ENCODE data around the gene NT5C2. TPM values are rescaled to one million over a fixed set of nuclear protein-coding genes. Genes with fewer than 3 reads are reported as not detected.

NT5C2 gene
- total and polyA plus RNA-seq, 2 donors (not counting 1 experiment from before 2014, with no cell fraction given) = 74.3 to 82.2 TPM

DNA sequence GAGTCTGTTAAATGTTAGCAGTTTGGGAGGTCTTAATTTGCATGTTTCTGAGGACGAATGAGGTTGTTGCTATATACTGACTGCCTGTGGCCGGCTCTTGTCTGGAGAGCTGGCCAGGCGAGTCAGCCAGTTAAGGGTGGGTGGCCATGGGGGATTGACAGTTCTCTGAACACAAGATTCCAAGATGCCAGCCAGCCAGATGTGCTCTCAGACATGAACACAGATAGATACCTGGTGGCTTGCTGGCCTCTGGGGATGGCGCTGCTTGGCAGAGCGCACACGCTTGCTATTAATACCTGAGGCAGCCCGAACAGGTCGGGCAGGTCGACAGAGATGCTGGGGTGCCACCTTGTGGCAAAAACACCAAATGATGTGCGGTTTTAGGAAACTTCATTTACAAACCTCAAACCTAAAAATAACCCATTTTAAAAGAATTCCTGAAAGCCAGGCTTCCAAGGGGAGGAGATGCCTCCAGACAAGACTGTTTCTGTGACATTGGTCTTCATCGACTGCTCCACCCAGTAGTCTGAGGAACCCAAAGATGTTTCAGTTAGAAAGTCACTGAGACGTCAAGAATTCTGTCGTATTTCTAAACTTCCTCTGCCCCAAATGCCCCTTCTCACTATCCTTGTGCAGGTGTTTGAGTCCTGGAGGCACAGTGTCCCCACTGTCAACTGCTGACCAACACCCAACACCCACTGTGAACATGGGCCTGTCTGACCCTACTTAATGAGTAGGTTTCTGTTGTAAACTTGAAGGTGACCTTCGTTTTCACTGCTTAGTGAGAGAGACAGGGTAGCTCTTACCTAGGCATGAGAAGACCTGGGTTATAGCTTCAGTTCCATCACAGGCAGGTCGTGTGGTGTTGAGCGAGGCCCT is 123.4 kb downstream of the NT5C2 start:
- no peaks in the 10 kb centered on the region for H3K9me3 ChIP-seq (ENCODE audit: control insufficient read depth, insufficient read depth, low read depth, low read length)
- H2AFZ ChIP-seq (ENCODE audit: low read length) = no peak overlapping the region
- no peaks in the 10 kb centered on the region for H3K27me3 ChIP-seq (ENCODE audit: control insufficient read depth, insufficient read depth, low read length)
- DNase-seq (ENCODE audit: low read depth in 2 of 2) = peak; percentile 37 to 52
- H3K4me1 ChIP-seq (ENCODE audit: control insufficient read depth, extremely low read depth, insufficient read depth, low read length) = no peaks in the 10 kb centered on the region
- H3K4me2 ChIP-seq (ENCODE audit: extremely low read depth, insufficient read depth, low read length) = no peak overlapping the region
- TF ChIP-seq CTCF (conservative IDR thresholded peaks at IDR 0.05 in 1 of 2, IDR thresholded peaks at IDR 0.05 in 1 of 2; ENCODE audit: low read depth in 1 of 2, low read length in 2 of 2) (peak; percentile 55 to 71), EZH2 (IDR thresholded peaks at IDR 0.05; ENCODE audit: low read length, missing control alignments) (no peak)
- no peaks in the 10 kb centered on the region for H3K36me3 ChIP-seq (ENCODE audit: control insufficient read depth, insufficient read depth, low read length)
- no peaks in the 10 kb centered on the region for H3K79me2 ChIP-seq (ENCODE audit: control insufficient read depth, insufficient read depth, low read length)
- no peak overlapping the region for H3K27ac ChIP-seq (ENCODE audit: insufficient read depth, low read length)
- no peak overlapping the region for H3K9ac ChIP-seq (ENCODE audit: insufficient read depth, low read length)
- H3K4me3 ChIP-seq (replicated peaks in 1 of 4; ENCODE audit: control extremely low read depth in 1 of 4, insufficient read depth in 1 of 4, low read depth in 3 of 4, low read length in 4 of 4) = no peak overlapping the region
- no peaks in the 10 kb centered on the region for H4K20me1 ChIP-seq (ENCODE audit: control insufficient read depth, extremely low read depth, insufficient read depth, low read length)

GRCh38 chr10:103067956-103068355 is 125.1 kb downstream of the NT5C2 start:
- no peak for DNase-seq (ENCODE audit: low read depth in 2 of 2)

More at GRCh38 chr10:103067956-103068355, 125.1 kb downstream of the NT5C2 start:
- no peaks in the 10 kb centered on the region for H3K9me3 ChIP-seq (ENCODE audit: control insufficient read depth, insufficient read depth, low read depth, low read length)
- no peaks in the 10 kb centered on the region for H3K4me1 ChIP-seq (ENCODE audit: control insufficient read depth, extremely low read depth, insufficient read depth, low read length)
- TF ChIP-seq CTCF (conservative IDR thresholded peaks at IDR 0.05 in 1 of 2, IDR thresholded peaks at IDR 0.05 in 1 of 2; ENCODE audit: low read depth in 1 of 2, low read length in 2 of 2) = no peak
- TF ChIP-seq EZH2 (IDR thresholded peaks at IDR 0.05; ENCODE audit: low read length, missing control alignments) = no peak
- H3K4me3 ChIP-seq (replicated peaks in 1 of 4; ENCODE audit: control extremely low read depth in 1 of 4, insufficient read depth in 1 of 4, low read depth in 3 of 4, low read length in 4 of 4) = no peak overlapping the region
- no peak overlapping the region for H2AFZ ChIP-seq (ENCODE audit: low read length)
- no peaks in the 10 kb centered on the region for H3K27me3 ChIP-seq (ENCODE audit: control insufficient read depth, insufficient read depth, low read length)
- H3K9ac ChIP-seq (ENCODE audit: insufficient read depth, low read length) = no peak overlapping the region
- no peak overlapping the region for H3K4me2 ChIP-seq (ENCODE audit: extremely low read depth, insufficient read depth, low read length)
- no peak overlapping the region for H3K27ac ChIP-seq (ENCODE audit: insufficient read depth, low read length)
- H3K36me3 ChIP-seq (ENCODE audit: control insufficient read depth, insufficient read depth, low read length) = no peaks in the 10 kb centered on the region
- H3K79me2 ChIP-seq (ENCODE audit: control insufficient read depth, insufficient read depth, low read length) = no peaks in the 10 kb centered on the region
- no peaks in the 10 kb centered on the region for H4K20me1 ChIP-seq (ENCODE audit: control insufficient read depth, extremely low read depth, insufficient read depth, low read length)

All from fibroblast of lung (primary cell).